ENCODE data around the gene COG7.
"Not testable (repeated sequence)": the region's sequence is repeated elsewhere in the genome, so short reads cannot be mapped to it uniquely, and the experiment has no call there.

GRCh38 chr16:23483492-23483891, 30.5 kb upstream of the COG7 start:
- TF ChIP-seq ATF4 (CRISPR knock-in tag; IDR thresholded peaks at IDR 0.05); POLR2AphosphoS5 (IDR thresholded peaks at IDR 0.05; ENCODE audit: low read depth, low read length); PRDM10 (CRISPR knock-in tag; IDR thresholded peaks at IDR 0.05; ENCODE audit: low read depth): not testable (repeated sequence)
- TF ChIP-seq, protein P1, sequence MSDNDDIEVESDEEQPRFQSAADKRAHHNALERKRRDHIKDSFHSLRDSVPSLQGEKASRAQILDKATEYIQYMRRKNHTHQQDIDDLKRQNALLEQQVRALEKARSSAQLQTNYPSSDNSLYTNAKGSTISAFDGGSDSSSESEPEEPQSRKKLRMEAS (IDR thresholded peaks at IDR 0.05): not testable (repeated sequence)

All from HepG2 (cell line).